Measurements from ENCODE around the gene PLXNB2. TPM values are rescaled to one million over a fixed set of nuclear protein-coding genes. Genes with fewer than 3 reads are reported as not detected.

Gene PLXNB2
- total and polyA plus RNA-seq, 12 donors = 12.4 to 431 (median 296) TPM

- WGBS, 4 donors = 81 to 86% (median 83%) methylated on average over 11 to 25 of the region's 25 CpGs
- Histone ChIP-seq H3K27ac (no peak overlapping the region), H3K4me1 (replicated peaks in 1 of 2) (peaks cover 8 to 14% of the 10 kb centered on the region in 2 donors), H3K4me3 (no peak overlapping the region), H3K36me3 (replicated peaks in 1 of 2) (peaks cover 0 to 75% of the 10 kb centered on the region in 2 donors), H3K27me3 (no peaks in the 10 kb centered on the region), H3K9me3 (replicated peaks in 1 of 3) (no peaks in the 10 kb centered on the region)
- no peak for TF ChIP-seq CTCF (IDR thresholded peaks at IDR 0.05)
- TF ChIP-seq POLR2A (IDR thresholded peaks at IDR 0.05) = no peak
- intact Hi-C loops (cut with DNase I) = loop anchor here (5.0 kb wide), 1 partner anchor 50 kb away; the partner anchor contains the start of gene DENND6B (in 2 of the 2)
- DNase-seq = no peak
Measured at GRCh38 chr22:50277761-50278160, 29.7 kb downstream of the PLXNB2 start.

- TF ChIP-seq CTCF (IDR thresholded peaks at IDR 0.05) = peak; percentile 9 to 67 (median 32)
- TF ChIP-seq POLR2A (IDR thresholded peaks at IDR 0.05) = no peak
- Histone ChIP-seq H3K27ac (peak overlapping the region in 2 of 5 donors; percentile 30 to 39), H3K9me3 (replicated peaks in 1 of 3) (no peaks in the 10 kb centered on the region), H3K4me1 (replicated peaks in 1 of 2) (peaks cover 8 to 17% of the 10 kb centered on the region in 2 donors), H3K27me3 (no peaks in the 10 kb centered on the region), H3K36me3 (replicated peaks in 1 of 2) (peaks cover 0 to 59% of the 10 kb centered on the region in 2 donors), H3K4me3 (no peak overlapping the region)
- intact Hi-C loops (cut with DNase I) = loop anchor here (5.0 kb wide), 1 partner anchor 51 kb away; the partner anchor contains the start of gene DENND6B (in 2 of the 2)
- peak; percentile 77 to 89 (median 84) for DNase-seq
- WGBS, 4 donors = 29 to 49% (median 36%) methylated on average over 15 to 25 of the region's 25 CpGs
Measured at GRCh38 chr22:50276143-50276542, 31.3 kb downstream of the PLXNB2 start.

GRCh38 chr22:50275181-50276055, 32.0 kb downstream of the PLXNB2 start:
- peaks cover 0 to 51% of the 10 kb centered on the region in 2 donors for H3K36me3 ChIP-seq (replicated peaks in 1 of 2)
- DNase-seq = no peak
- 78 to 82% (median 79%) methylated on average over 19 to 43 of the region's 43 CpGs for WGBS, 4 donors
- H3K27ac ChIP-seq = peak overlapping the region in 2 of 5 donors; percentile 39 to 60
- no peak overlapping the region for H3K4me3 ChIP-seq
- no peak for TF ChIP-seq POLR2A (IDR thresholded peaks at IDR 0.05)
- no peak for TF ChIP-seq CTCF (IDR thresholded peaks at IDR 0.05)
- H3K27me3 ChIP-seq = no peaks in the 10 kb centered on the region
- H3K4me1 ChIP-seq (replicated peaks in 1 of 2) = peaks cover 15 to 25% of the 10 kb centered on the region in 2 donors
- intact Hi-C loops (cut with DNase I) = loop anchor here (2.0 to 5.0 kb wide), 2 partner anchors 52 to 67 kb away; partner anchors contain the start of genes DENND6B (in 2 of the 2) and PPP6R2 (in 1 of the 2)
- H3K9me3 ChIP-seq (replicated peaks in 1 of 3) = no peaks in the 10 kb centered on the region

GRCh38 chr22:50274771-50275170, 32.7 kb downstream of the PLXNB2 start:
- peak overlapping the region in 2 of 5 donors; percentile 39 to 60 for H3K27ac ChIP-seq
- intact Hi-C loops (cut with DNase I) = loop anchor here (2.0 to 5.0 kb wide), 2 partner anchors 53 to 68 kb away; partner anchors contain the start of genes DENND6B (in 2 of the 2) and PPP6R2 (in 1 of the 2)

More at GRCh38 chr22:50274771-50275170, 32.7 kb downstream of the PLXNB2 start:
- DNase-seq = no peak
- peaks cover 18 to 29% of the 10 kb centered on the region in 2 donors for H3K4me1 ChIP-seq (replicated peaks in 1 of 2)
- no peaks in the 10 kb centered on the region for H3K27me3 ChIP-seq
- TF ChIP-seq CTCF (IDR thresholded peaks at IDR 0.05) (no peak), POLR2A (IDR thresholded peaks at IDR 0.05) (no peak)
- 46 to 67% (median 54%) methylated on average over 3 to 7 of the region's 7 CpGs for WGBS, 4 donors
- peaks cover 0 to 45% of the 10 kb centered on the region in 2 donors for H3K36me3 ChIP-seq (replicated peaks in 1 of 2)
- no peaks in the 10 kb centered on the region for H3K9me3 ChIP-seq (replicated peaks in 1 of 3)
- H3K4me3 ChIP-seq = no peak overlapping the region
